ENCODE measurements around the gene EFHC2. TPM values are rescaled to one million over a fixed set of nuclear protein-coding genes. Genes with fewer than 3 reads are reported as not detected.

The EFHC2 gene
- total RNA-seq, 1 donor from 2014 or later = 0.77 TPM

- Mint-ChIP-seq H3K27ac (ENCODE audit: unreplicated experiment) (no peak overlapping the region), H3K4me3 (no peak overlapping the region), H3K27me3 (ENCODE audit: low read depth) (no peaks in the 10 kb centered on the region), H3K4me1 (peaks cover 2% of the 10 kb centered on the region), H3K36me3 (ENCODE audit: low read depth) (no peaks in the 10 kb centered on the region), H3K9me3 (peaks cover 1% of the 10 kb centered on the region)
- no peak for DNase-seq (ENCODE audit: low read depth, low spot score)
- TF ChIP-seq, protein P1, sequence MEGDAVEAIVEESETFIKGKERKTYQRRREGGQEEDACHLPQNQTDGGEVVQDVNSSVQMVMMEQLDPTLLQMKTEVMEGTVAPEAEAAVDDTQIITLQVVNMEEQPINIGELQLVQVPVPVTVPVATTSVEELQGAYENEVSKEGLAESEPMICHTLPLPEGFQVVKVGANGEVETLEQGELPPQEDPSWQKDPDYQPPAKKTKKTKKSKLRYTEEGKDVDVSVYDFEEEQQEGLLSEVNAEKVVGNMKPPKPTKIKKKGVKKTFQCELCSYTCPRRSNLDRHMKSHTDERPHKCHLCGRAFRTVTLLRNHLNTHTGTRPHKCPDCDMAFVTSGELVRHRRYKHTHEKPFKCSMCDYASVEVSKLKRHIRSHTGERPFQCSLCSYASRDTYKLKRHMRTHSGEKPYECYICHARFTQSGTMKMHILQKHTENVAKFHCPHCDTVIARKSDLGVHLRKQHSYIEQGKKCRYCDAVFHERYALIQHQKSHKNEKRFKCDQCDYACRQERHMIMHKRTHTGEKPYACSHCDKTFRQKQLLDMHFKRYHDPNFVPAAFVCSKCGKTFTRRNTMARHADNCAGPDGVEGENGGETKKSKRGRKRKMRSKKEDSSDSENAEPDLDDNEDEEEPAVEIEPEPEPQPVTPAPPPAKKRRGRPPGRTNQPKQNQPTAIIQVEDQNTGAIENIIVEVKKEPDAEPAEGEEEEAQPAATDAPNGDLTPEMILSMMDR (conservative IDR thresholded peaks at IDR 0.05) = no peak
These were observed 109.4 kb downstream of the EFHC2 start for GRCh38 chrX:44234116-44234515.

DNA sequence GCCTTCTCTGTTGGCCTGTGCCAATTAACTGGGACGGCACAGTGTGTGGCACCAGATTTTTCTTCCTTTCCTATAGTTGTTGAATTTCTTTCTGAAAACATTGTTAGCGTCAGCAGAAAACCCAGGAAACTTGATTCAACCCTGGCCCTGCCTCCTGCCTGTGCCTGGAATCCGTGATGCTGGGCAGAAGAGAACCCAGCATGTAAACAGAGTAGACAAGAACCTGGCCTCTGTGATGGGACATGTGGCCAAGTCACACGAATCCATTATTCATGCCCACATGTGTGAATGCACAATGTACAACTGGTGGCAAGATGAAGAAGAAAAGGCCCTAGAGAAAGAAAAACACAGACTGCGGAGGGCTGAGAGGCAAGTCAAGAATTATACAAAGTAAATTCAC lies 111.4 kb downstream of the EFHC2 start:
- Mint-ChIP-seq H3K4me3 (no peak overlapping the region), H3K9me3 (peaks cover 7% of the 10 kb centered on the region), H3K36me3 (ENCODE audit: low read depth) (no peaks in the 10 kb centered on the region), H3K27me3 (ENCODE audit: low read depth) (no peaks in the 10 kb centered on the region), H3K27ac (ENCODE audit: unreplicated experiment) (no peak overlapping the region), H3K4me1 (peaks cover 18% of the 10 kb centered on the region)
- TF ChIP-seq, protein P1 (conservative IDR thresholded peaks at IDR 0.05) = no peak
- DNase-seq (ENCODE audit: low read depth, low spot score) = no peak

GRCh38 chrX:44228621-44229020 lies 114.9 kb downstream of the EFHC2 start:
- no peaks in the 10 kb centered on the region for H3K36me3 Mint-ChIP-seq (ENCODE audit: low read depth)
- peaks cover 7% of the 10 kb centered on the region for H3K9me3 Mint-ChIP-seq
- H3K4me1 Mint-ChIP-seq = peaks cover 18% of the 10 kb centered on the region
- no peak overlapping the region for H3K4me3 Mint-ChIP-seq
- H3K27ac Mint-ChIP-seq (ENCODE audit: unreplicated experiment) = no peak overlapping the region
- TF ChIP-seq, protein P1 (conservative IDR thresholded peaks at IDR 0.05) = no peak
- no peaks in the 10 kb centered on the region for H3K27me3 Mint-ChIP-seq (ENCODE audit: low read depth)
- no peak for DNase-seq (ENCODE audit: low read depth, low spot score)

GRCh38 chrX:44227991-44228390 lies 115.5 kb downstream of the EFHC2 start:
- H3K36me3 Mint-ChIP-seq (ENCODE audit: low read depth) = no peaks in the 10 kb centered on the region
- TF ChIP-seq, protein P1 (conservative IDR thresholded peaks at IDR 0.05) = no peak
- H3K4me1 Mint-ChIP-seq = peaks cover 18% of the 10 kb centered on the region
- no peak overlapping the region for H3K4me3 Mint-ChIP-seq
- no peak overlapping the region for H3K27ac Mint-ChIP-seq (ENCODE audit: unreplicated experiment)
- H3K27me3 Mint-ChIP-seq (ENCODE audit: low read depth) = no peaks in the 10 kb centered on the region
- no peak for DNase-seq (ENCODE audit: low read depth, low spot score)
- peaks cover 7% of the 10 kb centered on the region for H3K9me3 Mint-ChIP-seq

DNA sequence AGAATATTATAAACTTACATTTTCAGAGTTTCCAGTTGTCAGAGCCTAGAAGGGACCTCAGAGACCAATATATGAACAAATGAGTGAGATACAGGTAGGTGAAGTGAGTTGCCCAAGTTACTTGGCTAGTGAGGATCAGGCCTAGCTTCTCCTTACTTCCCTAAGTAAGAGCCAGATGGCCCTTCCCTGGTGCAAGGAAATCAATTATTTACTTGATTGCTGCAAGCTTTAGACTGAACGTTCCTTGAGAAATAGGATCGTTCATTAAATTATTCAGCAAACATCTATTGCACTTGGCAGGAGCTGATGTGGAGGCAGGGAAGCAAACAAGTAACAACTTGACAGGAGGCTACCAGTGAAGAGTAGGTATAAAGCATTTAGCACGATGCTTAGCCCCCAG lies 117.8 kb downstream of the EFHC2 start:
- no peak overlapping the region for H3K27ac Mint-ChIP-seq (ENCODE audit: unreplicated experiment)
- DNase-seq (ENCODE audit: low read depth, low spot score) = no peak
- peaks cover 7% of the 10 kb centered on the region for H3K9me3 Mint-ChIP-seq
- TF ChIP-seq, protein P1 (conservative IDR thresholded peaks at IDR 0.05) = no peak
- H3K4me3 Mint-ChIP-seq = no peak overlapping the region
- H3K36me3 Mint-ChIP-seq (ENCODE audit: low read depth) = no peaks in the 10 kb centered on the region
- H3K4me1 Mint-ChIP-seq = peaks cover 18% of the 10 kb centered on the region
- H3K27me3 Mint-ChIP-seq (ENCODE audit: low read depth) = no peaks in the 10 kb centered on the region

DNA sequence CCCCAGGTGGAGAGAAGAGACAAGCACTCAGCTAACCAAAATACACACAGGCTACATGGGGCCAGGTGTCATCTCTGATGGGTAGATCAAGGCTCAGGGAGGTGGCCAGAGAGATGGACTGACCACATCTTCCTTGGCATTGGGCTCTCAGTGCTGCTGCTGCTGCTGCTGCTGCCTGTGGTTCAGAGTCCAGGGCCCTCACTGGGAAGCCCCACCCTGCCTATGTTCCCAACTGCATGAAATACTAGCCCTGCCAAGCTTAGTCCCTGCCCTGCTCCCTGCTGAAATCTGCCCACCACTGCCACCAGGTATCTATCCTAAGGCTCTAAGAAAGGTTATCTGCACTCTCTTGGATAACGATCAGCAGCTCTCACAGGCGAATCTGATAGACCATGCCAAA lies 118.7 kb downstream of the EFHC2 start:
- TF ChIP-seq, protein P1 (conservative IDR thresholded peaks at IDR 0.05) = no peak
- DNase-seq (ENCODE audit: low read depth, low spot score) = no peak
- H3K27me3 Mint-ChIP-seq (ENCODE audit: low read depth) = no peaks in the 10 kb centered on the region
- H3K9me3 Mint-ChIP-seq = peaks cover 7% of the 10 kb centered on the region
- no peak overlapping the region for H3K27ac Mint-ChIP-seq (ENCODE audit: unreplicated experiment)
- no peak overlapping the region for H3K4me3 Mint-ChIP-seq
- peaks cover 18% of the 10 kb centered on the region for H3K4me1 Mint-ChIP-seq
- H3K36me3 Mint-ChIP-seq (ENCODE audit: low read depth) = no peaks in the 10 kb centered on the region
